ENCODE results near the gene SNX33. TPM values are rescaled to one million over a fixed set of nuclear protein-coding genes. Genes with fewer than 3 reads are reported as not detected.
"Not testable (repeated sequence)": the region's sequence is repeated elsewhere in the genome, so short reads cannot be mapped to it uniquely, and the experiment has no call there.

SNX33 gene
- polyA plus RNA-seq, 4 donors = 11.0 to 19.8 (median 15.2) TPM

GRCh38 chr15:75674366-75674765 is 26.7 kb downstream of the SNX33 start:
- Histone ChIP-seq H3K4me1 (ENCODE audit: control insufficient read depth in 3 of 3, insufficient read depth in 2 of 3, low read depth in 1 of 3, low read length in 2 of 3) (peaks cover 0 to 44% (median 0%) of the 10 kb centered on the region in 3 donors), H3K4me3 (ENCODE audit: low read depth in 1 of 3, low read length in 3 of 3) (no peak overlapping the region), H3K27me3 (ENCODE audit: control insufficient read depth in 3 of 3, insufficient read depth in 3 of 3, low read length in 3 of 3) (no peaks in the 10 kb centered on the region), H3K9me3 (ENCODE audit: control insufficient read depth in 2 of 2, insufficient read depth in 1 of 2, low read depth in 1 of 2, low read length in 1 of 2) (no peaks in the 10 kb centered on the region), H3K27ac (ENCODE audit: low read depth in 1 of 3, low read length in 2 of 3) (no peak overlapping the region), H3K36me3 (ENCODE audit: control insufficient read depth in 3 of 3, insufficient read depth in 2 of 3, low read depth in 1 of 3, low read length in 3 of 3) (peaks cover 0 to 19% (median 0%) of the 10 kb centered on the region in 3 donors)
- WGBS, 3 donors = 82 to 84% (median 82%) methylated on average over 8 of the region's 8 CpGs
- no peak for DNase-seq
- FAIRE-seq = no peak

- 74 to 84% (median 82%) methylated on average over 37 to 41 of the region's 41 CpGs for WGBS, 3 donors
- H3K4me1 ChIP-seq (ENCODE audit: control insufficient read depth in 3 of 3, insufficient read depth in 2 of 3, low read depth in 1 of 3, low read length in 2 of 3) = peaks cover 0 to 51% (median 0%) of the 10 kb centered on the region in 3 donors
- no peak for FAIRE-seq
- no peaks in the 10 kb centered on the region for H3K9me3 ChIP-seq (ENCODE audit: control insufficient read depth in 2 of 2, insufficient read depth in 1 of 2, low read depth in 1 of 2, low read length in 1 of 2)
- DNase-seq = peak in 1 of 2 donors; percentile 50
- no peaks in the 10 kb centered on the region for H3K27me3 ChIP-seq (ENCODE audit: control insufficient read depth in 3 of 3, insufficient read depth in 3 of 3, low read length in 3 of 3)
- H3K27ac ChIP-seq (ENCODE audit: low read depth in 1 of 3, low read length in 2 of 3) = no peak overlapping the region
- peaks cover 0 to 21% (median 0%) of the 10 kb centered on the region in 3 donors for H3K36me3 ChIP-seq (ENCODE audit: control insufficient read depth in 3 of 3, insufficient read depth in 2 of 3, low read depth in 1 of 3, low read length in 3 of 3)
- no peak overlapping the region for H3K4me3 ChIP-seq (ENCODE audit: low read depth in 1 of 3, low read length in 3 of 3)
These were observed 28.1 kb downstream of the SNX33 start for GRCh38 chr15:75675579-75676404.

GRCh38 chr15:75676688-75677464 is 29.2 kb downstream of the SNX33 start:
- H3K4me3 ChIP-seq (ENCODE audit: low read depth in 1 of 3, low read length in 3 of 3) = no peak overlapping the region
- no peaks in the 10 kb centered on the region for H3K9me3 ChIP-seq (ENCODE audit: control insufficient read depth in 2 of 2, insufficient read depth in 1 of 2, low read depth in 1 of 2, low read length in 1 of 2)
- no peak for FAIRE-seq
- no peaks in the 10 kb centered on the region for H3K27me3 ChIP-seq (ENCODE audit: control insufficient read depth in 3 of 3, insufficient read depth in 3 of 3, low read length in 3 of 3)
- WGBS, 3 donors = 78 to 85% (median 82%) methylated on average over 25 to 30 of the region's 30 CpGs
- no peak overlapping the region for H3K27ac ChIP-seq (ENCODE audit: low read depth in 1 of 3, low read length in 2 of 3)
- peaks cover 0 to 51% (median 0%) of the 10 kb centered on the region in 3 donors for H3K4me1 ChIP-seq (ENCODE audit: control insufficient read depth in 3 of 3, insufficient read depth in 2 of 3, low read depth in 1 of 3, low read length in 2 of 3)
- peaks cover 0 to 21% (median 0%) of the 10 kb centered on the region in 3 donors for H3K36me3 ChIP-seq (ENCODE audit: control insufficient read depth in 3 of 3, insufficient read depth in 2 of 3, low read depth in 1 of 3, low read length in 3 of 3)
- DNase-seq = no peak

GRCh38 chr15:75677465-75678323 is 30.0 kb downstream of the SNX33 start:
- Histone ChIP-seq H3K36me3 (ENCODE audit: control insufficient read depth in 3 of 3, insufficient read depth in 2 of 3, low read depth in 1 of 3, low read length in 3 of 3) (peaks cover 0 to 25% (median 0%) of the 10 kb centered on the region in 3 donors), H3K9me3 (ENCODE audit: control insufficient read depth in 2 of 2, insufficient read depth in 1 of 2, low read depth in 1 of 2, low read length in 1 of 2) (no peaks in the 10 kb centered on the region), H3K27ac (ENCODE audit: low read depth in 1 of 3, low read length in 2 of 3) (no peak overlapping the region), H3K27me3 (ENCODE audit: control insufficient read depth in 3 of 3, insufficient read depth in 3 of 3, low read length in 3 of 3) (no peaks in the 10 kb centered on the region), H3K4me1 (ENCODE audit: control insufficient read depth in 3 of 3, insufficient read depth in 2 of 3, low read depth in 1 of 3, low read length in 2 of 3) (peaks cover 0 to 43% (median 0%) of the 10 kb centered on the region in 3 donors), H3K4me3 (ENCODE audit: low read depth in 1 of 3, low read length in 3 of 3) (no peak overlapping the region)
- no peak for FAIRE-seq
- peak; percentile 48 to 51 for DNase-seq
- WGBS, 3 donors = 43 to 71% (median 64%) methylated on average over 16 of the region's 16 CpGs

- H3K9me3 ChIP-seq (ENCODE audit: control insufficient read depth in 2 of 2, insufficient read depth in 1 of 2, low read depth in 1 of 2, low read length in 1 of 2); FAIRE-seq; H3K4me3 ChIP-seq (ENCODE audit: low read depth in 1 of 3, low read length in 3 of 3); H3K27ac ChIP-seq (ENCODE audit: low read depth in 1 of 3, low read length in 2 of 3); H3K27me3 ChIP-seq (ENCODE audit: control insufficient read depth in 3 of 3, insufficient read depth in 3 of 3, low read length in 3 of 3); DNase-seq: not testable (repeated sequence)
- 85 to 89% (median 87%) methylated on average over 6 of the region's 6 CpGs for WGBS, 3 donors
- peaks cover 0 to 25% (median 0%) of the 10 kb centered on the region in 3 donors for H3K36me3 ChIP-seq (ENCODE audit: control insufficient read depth in 3 of 3, insufficient read depth in 2 of 3, low read depth in 1 of 3, low read length in 3 of 3)
- peaks cover 0 to 37% (median 0%) of the 10 kb centered on the region in 3 donors for H3K4me1 ChIP-seq (ENCODE audit: control insufficient read depth in 3 of 3, insufficient read depth in 2 of 3, low read depth in 1 of 3, low read length in 2 of 3)
These were observed 30.6 kb downstream of the SNX33 start for GRCh38 chr15:75678324-75678690.

GRCh38 chr15:75680007-75680789 is 32.5 kb downstream of the SNX33 start:
- no peaks in the 10 kb centered on the region for H3K27me3 ChIP-seq (ENCODE audit: control insufficient read depth in 3 of 3, insufficient read depth in 3 of 3, low read length in 3 of 3)
- H3K4me1 ChIP-seq (ENCODE audit: control insufficient read depth in 3 of 3, insufficient read depth in 2 of 3, low read depth in 1 of 3, low read length in 2 of 3) = peaks cover 0 to 37% (median 0%) of the 10 kb centered on the region in 3 donors
- 76 to 81% (median 77%) methylated on average over 11 of the region's 11 CpGs for WGBS, 3 donors
- H3K9me3 ChIP-seq (ENCODE audit: control insufficient read depth in 2 of 2, insufficient read depth in 1 of 2, low read depth in 1 of 2, low read length in 1 of 2) = no peaks in the 10 kb centered on the region
- H3K36me3 ChIP-seq (ENCODE audit: control insufficient read depth in 3 of 3, insufficient read depth in 2 of 3, low read depth in 1 of 3, low read length in 3 of 3) = peaks cover 0 to 32% (median 0%) of the 10 kb centered on the region in 3 donors
- FAIRE-seq = no peak
- H3K4me3 ChIP-seq (ENCODE audit: low read depth in 1 of 3, low read length in 3 of 3) = no peak overlapping the region
- DNase-seq = no peak
- H3K27ac ChIP-seq (ENCODE audit: low read depth in 1 of 3, low read length in 2 of 3) = no peak overlapping the region

- WGBS, 3 donors = 88 to 91% (median 90%) methylated on average over 32 to 40 of the region's 40 CpGs
- Histone ChIP-seq H3K36me3 (ENCODE audit: control insufficient read depth in 3 of 3, insufficient read depth in 2 of 3, low read depth in 1 of 3, low read length in 3 of 3) (peaks cover 0 to 16% (median 0%) of the 10 kb centered on the region in 3 donors), H3K4me3 (ENCODE audit: low read depth in 1 of 3, low read length in 3 of 3) (no peak overlapping the region), H3K9me3 (ENCODE audit: control insufficient read depth in 2 of 2, insufficient read depth in 1 of 2, low read depth in 1 of 2, low read length in 1 of 2) (no peaks in the 10 kb centered on the region), H3K27ac (ENCODE audit: low read depth in 1 of 3, low read length in 2 of 3) (no peak overlapping the region), H3K27me3 (ENCODE audit: control insufficient read depth in 3 of 3, insufficient read depth in 3 of 3, low read length in 3 of 3) (no peaks in the 10 kb centered on the region), H3K4me1 (ENCODE audit: control insufficient read depth in 3 of 3, insufficient read depth in 2 of 3, low read depth in 1 of 3, low read length in 2 of 3) (peaks cover 0 to 25% (median 0%) of the 10 kb centered on the region in 3 donors)
- DNase-seq = no peak
- no peak for FAIRE-seq
These were observed 34.7 kb downstream of the SNX33 start for GRCh38 chr15:75682181-75683135.
